Adrenal gland (tissue), 12 donors: ENCODE results near the gene CREM. TPM values are rescaled to one million over a fixed set of nuclear protein-coding genes. Genes with fewer than 3 reads are reported as not detected.

ENCODE experiments used
- DNase-seq, 7 donors: peaks; one replicate each; pipeline ENCODE4 v3.0.0-alpha.2; 2019 to 2020
- H3K27ac ChIP-seq, 5 donors: fragments of 200-600 bp; sonication (generic) in 4 of 5; 1 replicate in 3 of 5; 2 replicates in 2 of 5; pipeline versions ENCODE4 v1.5.1 to v1.8.0; 2016 to 2020; ENCODE audit warnings: mild to moderate bottlenecking in 1 of 5
- H3K27me3 ChIP-seq: fragments of 200-600 bp; 2 replicates; pipeline ENCODE4 v1.8.0; 2021
- H3K36me3 ChIP-seq, 2 donors: fragments of 200-600 bp; replicated peaks in 1 of 2; 1 replicate in 1 of 2; 2 replicates in 1 of 2; pipeline versions ENCODE4 v1.5.1 to v1.8.0; 2018 to 2022
- H3K4me1 ChIP-seq, 2 donors: fragments of 200-600 bp; replicated peaks in 1 of 2; 1 replicate in 1 of 2; 2 replicates in 1 of 2; pipeline versions ENCODE4 v1.5.1 to v1.8.0; 2018 to 2021
- H3K4me3 ChIP-seq, 4 donors: fragments of 200-600 bp; sonication (generic) in 3 of 4; one replicate each; pipeline ENCODE4 v1.5.1; 2016 to 2018
- H3K9me3 ChIP-seq, 3 donors: fragments of 200-600 bp; sonication (generic) in 1 of 3; replicated peaks in 1 of 3; 1 replicate in 2 of 3; 2 replicates in 1 of 3; pipeline versions ENCODE4 v1.5.1 to v1.8.0; 2016 to 2021
- POLR2A ChIP-seq, 2 donors: fragments of 450-650 bp; IDR thresholded peaks; one replicate each; pipeline ENCODE4 v1.6.1; 2017; ENCODE audit warnings: antibody characterized with exemption in 2 of 2, mild to moderate bottlenecking in 2 of 2, moderate library complexity in 1 of 2
- WGBS, 4 donors: extraction: QIAGEN DNeasy Blood & Tissue Kit in 2 of 4; methylation state at CpG; one replicate each; pipeline versions ENCODE4 v1.1.5 to v1.1.7; 2013 to 2017; 5-methylcytosine and 5-hydroxymethylcytosine counted together
- intact Hi-C, 2 donors: fragments of 100-400 bp; cut with DNase I; formaldehyde crosslinking; loops; one replicate each; pipeline versions ENCODE4 v1.14.1 to v1.15.0; 2022 to 2023
- polyA plus RNA-seq, 3 donors: library from polyadenylated mRNA; stranded (reverse); fragments of 200-250 nt in 2 of 3; fragments of 350-450 nt in 1 of 3; fragmentation: Illumina TruSeq in 1 of 3; extraction: RNeasy Lipid Tissue Mini Kit (QIAGEN cat#74804) in 1 of 3; gene quantifications; one replicate each; pipeline ENCODE4 v1.2.3, GENCODE V29; 2013 to 2014
- total RNA-seq, 9 donors: library from RNA; depleted of rRNA in 4 of 9; stranded (reverse); fragments of >200 nt in 4 of 9; fragments of 120-200 nt in 1 of 9; fragmentation: NEBNext Ultra II Directional in 1 of 9; extraction: Animal tissue kit (Norgen Biotek cat#: 25700) in 1 of 9; gene quantifications; one replicate each; pipeline versions ENCODE4 v1.1.0 to v1.2.4, GENCODE V29; 2013 to 2023
- TF ChIP-seq, protein P1 (sequence below), 6 experiments: fragments of 450-650 bp in 4 of 6; fragments of 200-600 bp in 2 of 6; sonication (generic) in 1 of 6; IDR thresholded peaks; 1 replicate in 5 of 6; 2 replicates in 1 of 6; pipeline versions ENCODE4 v1.5.1 to v1.8.0; 2016 to 2021; ENCODE audit warnings: antibody characterized with exemption in 6 of 6, mild to moderate bottlenecking in 2 of 6, moderate library complexity in 1 of 6
- donor health status: healthy with polysubstance abuse.
- donor health status: Bipolar disorder and iron deficiency.
- donor health status: DM: yes; HTN: yes; CAD: no.
- donor health status: DM: no; HTN: no; CAD: no.
- donor health status: DM: no; HTN: no; CAD: no.
- donor health status: DM: yes; HTN: yes; CAD: no.

Gene CREM
- total and polyA plus RNA-seq, 12 donors: 75.2 to 340 (median 119) TPM

GRCh38 chr10:35200487-35200886 lies 73.8 kb downstream of the CREM start:
- Histone ChIP-seq H3K4me3 (no peak overlapping the region), H3K4me1 (peaks cover 0 to 41% of the 10 kb centered on the region in 2 donors), H3K9me3 (no peaks in the 10 kb centered on the region), H3K36me3 (no peaks in the 10 kb centered on the region), H3K27me3 (no peaks in the 10 kb centered on the region), H3K27ac (peak overlapping the region in 1 of 5 donors; percentile 11)
- no peak for DNase-seq
- intact Hi-C loops: no loop called here
- WGBS, 4 donors: 59 to 77% (median 66%) methylated on average over 1 of the region's 1 CpG
- no peak for TF ChIP-seq POLR2A (IDR thresholded peaks at IDR 0.05)
- TF ChIP-seq, protein P1, sequence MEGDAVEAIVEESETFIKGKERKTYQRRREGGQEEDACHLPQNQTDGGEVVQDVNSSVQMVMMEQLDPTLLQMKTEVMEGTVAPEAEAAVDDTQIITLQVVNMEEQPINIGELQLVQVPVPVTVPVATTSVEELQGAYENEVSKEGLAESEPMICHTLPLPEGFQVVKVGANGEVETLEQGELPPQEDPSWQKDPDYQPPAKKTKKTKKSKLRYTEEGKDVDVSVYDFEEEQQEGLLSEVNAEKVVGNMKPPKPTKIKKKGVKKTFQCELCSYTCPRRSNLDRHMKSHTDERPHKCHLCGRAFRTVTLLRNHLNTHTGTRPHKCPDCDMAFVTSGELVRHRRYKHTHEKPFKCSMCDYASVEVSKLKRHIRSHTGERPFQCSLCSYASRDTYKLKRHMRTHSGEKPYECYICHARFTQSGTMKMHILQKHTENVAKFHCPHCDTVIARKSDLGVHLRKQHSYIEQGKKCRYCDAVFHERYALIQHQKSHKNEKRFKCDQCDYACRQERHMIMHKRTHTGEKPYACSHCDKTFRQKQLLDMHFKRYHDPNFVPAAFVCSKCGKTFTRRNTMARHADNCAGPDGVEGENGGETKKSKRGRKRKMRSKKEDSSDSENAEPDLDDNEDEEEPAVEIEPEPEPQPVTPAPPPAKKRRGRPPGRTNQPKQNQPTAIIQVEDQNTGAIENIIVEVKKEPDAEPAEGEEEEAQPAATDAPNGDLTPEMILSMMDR (IDR thresholded peaks at IDR 0.05): no peak

- intact Hi-C loops: no loop called here
- H3K4me3 ChIP-seq: no peak overlapping the region
- DNase-seq: no peak
- H3K4me1 ChIP-seq: peaks cover 0 to 41% of the 10 kb centered on the region in 2 donors
- no peaks in the 10 kb centered on the region for H3K36me3 ChIP-seq
- 91 to 95% (median 92%) methylated on average over 4 of the region's 4 CpGs for WGBS, 4 donors
- H3K27ac ChIP-seq: no peak overlapping the region
- TF ChIP-seq POLR2A (IDR thresholded peaks at IDR 0.05): no peak
- TF ChIP-seq, protein P1 (IDR thresholded peaks at IDR 0.05): no peak
- H3K9me3 ChIP-seq: no peaks in the 10 kb centered on the region
- no peaks in the 10 kb centered on the region for H3K27me3 ChIP-seq
These were observed 74.6 kb downstream of the CREM start for GRCh38 chr10:35201234-35201633.

- peak overlapping the region in 1 of 5 donors; percentile 40 for H3K27ac ChIP-seq
- TF ChIP-seq POLR2A (IDR thresholded peaks at IDR 0.05): no peak
- TF ChIP-seq, protein P1 (IDR thresholded peaks at IDR 0.05): no peak
- no peaks in the 10 kb centered on the region for H3K27me3 ChIP-seq
- intact Hi-C loops: no loop called here
- H3K4me3 ChIP-seq: no peak overlapping the region
- H3K9me3 ChIP-seq: no peaks in the 10 kb centered on the region
- H3K4me1 ChIP-seq: peaks cover 0 to 34% of the 10 kb centered on the region in 2 donors
- DNase-seq: no peak
- H3K36me3 ChIP-seq: peaks cover 0 to 3% of the 10 kb centered on the region in 2 donors
These were observed 75.4 kb downstream of the CREM start for GRCh38 chr10:35202050-35202449.

- WGBS, 4 donors: 73 to 84% (median 79%) methylated on average over 4 of the region's 4 CpGs
- TF ChIP-seq, protein P1 (IDR thresholded peaks at IDR 0.05): no peak
- no peak for TF ChIP-seq POLR2A (IDR thresholded peaks at IDR 0.05)
- H3K36me3 ChIP-seq: peaks cover 0 to 13% of the 10 kb centered on the region in 2 donors
- H3K27me3 ChIP-seq: no peaks in the 10 kb centered on the region
- DNase-seq: no peak
- peaks cover 0 to 40% of the 10 kb centered on the region in 2 donors for H3K4me1 ChIP-seq
- no peak overlapping the region for H3K4me3 ChIP-seq
- intact Hi-C loops: no loop called here
- H3K9me3 ChIP-seq: no peaks in the 10 kb centered on the region
- no peak overlapping the region for H3K27ac ChIP-seq
These were observed 77.1 kb downstream of the CREM start for GRCh38 chr10:35203745-35204144.
